ENCODE measurements around the gene KTI12. TPM values are rescaled to one million over a fixed set of nuclear protein-coding genes. Genes with fewer than 3 reads are reported as not detected.

Gene KTI12
- total and polyA plus RNA-seq, 4 donors = 4.1 to 7.7 (median 5.8) TPM

DNA sequence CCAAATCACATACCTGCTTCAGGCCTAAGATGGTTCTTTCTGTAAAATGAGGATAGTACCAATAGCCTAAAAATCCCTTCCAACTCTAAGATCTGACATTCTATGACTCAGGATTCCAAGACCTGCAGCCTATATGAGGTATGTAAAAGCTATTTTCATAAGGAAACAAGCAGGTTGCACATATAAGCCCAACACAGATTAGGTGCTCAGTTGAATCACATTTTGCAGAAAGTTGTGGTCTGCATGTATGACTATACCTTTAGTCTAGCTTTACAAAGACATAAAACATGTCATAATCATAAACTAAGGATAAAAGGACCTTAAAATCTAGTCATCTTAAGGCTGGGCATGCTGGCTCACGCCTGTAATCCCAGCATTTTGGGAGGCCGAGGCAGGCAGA lies 7.3 kb downstream of the KTI12 start (continued):
- no peak for TF ChIP-seq GABPA (IDR thresholded peaks at IDR 0.05 in 1 of 2, conservative IDR thresholded peaks at IDR 0.05 in 1 of 2)

DNA sequence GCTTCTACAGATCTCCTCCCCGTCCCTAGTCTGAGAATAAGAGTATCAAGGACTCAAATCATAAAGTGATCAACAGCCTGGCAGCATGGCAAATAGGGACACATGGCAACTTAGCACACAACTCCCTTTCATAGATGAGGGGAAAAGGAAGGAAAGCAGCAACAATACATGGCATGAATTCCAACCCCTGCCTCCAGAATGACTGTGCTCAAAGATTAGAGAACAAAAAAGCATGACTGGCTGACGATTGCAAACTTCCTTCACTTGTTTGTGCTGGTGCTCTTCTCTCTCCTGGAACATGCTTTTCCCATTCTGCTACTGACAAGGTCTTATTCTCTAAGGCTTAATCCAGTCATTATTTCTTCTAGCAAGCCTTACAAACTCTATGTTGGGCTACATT lies 11.5 kb downstream of the KTI12 start:
- H3K4me1 ChIP-seq (ENCODE audit: control insufficient read depth in 4 of 4, insufficient read depth in 4 of 4, low read length in 3 of 4) = no peaks in the 10 kb centered on the region
- H3K27ac ChIP-seq (ENCODE audit: low read depth in 1 of 2, low read length in 2 of 2) = no peak overlapping the region
- no peak overlapping the region for H3K9ac ChIP-seq (ENCODE audit: low read depth in 1 of 2, low read length in 2 of 2)
- no peak overlapping the region for H3K4me3 ChIP-seq (ENCODE audit: low read depth in 1 of 3, low read length in 3 of 3)
- H3K9me3 ChIP-seq (ENCODE audit: control insufficient read depth in 4 of 4, low read length in 3 of 4) = no peaks in the 10 kb centered on the region
- WGBS = 93% methylated on average over 2 of the region's 2 CpGs
- no peak for DNase-seq (ENCODE audit: low spot score)
- no peak for TF ChIP-seq NR2F2 (IDR thresholded peaks at IDR 0.05)
- TF ChIP-seq RXRA (IDR thresholded peaks at IDR 0.05) = no peak
- no peak for TF ChIP-seq REST (IDR thresholded peaks at IDR 0.05)
- TF ChIP-seq, protein P1, sequence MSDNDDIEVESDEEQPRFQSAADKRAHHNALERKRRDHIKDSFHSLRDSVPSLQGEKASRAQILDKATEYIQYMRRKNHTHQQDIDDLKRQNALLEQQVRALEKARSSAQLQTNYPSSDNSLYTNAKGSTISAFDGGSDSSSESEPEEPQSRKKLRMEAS (IDR thresholded peaks at IDR 0.05) = no peak
- TF ChIP-seq JUND (IDR thresholded peaks at IDR 0.05) = no peak
- TF ChIP-seq RAD21 (IDR thresholded peaks at IDR 0.05) = no peak
- no peak for TF ChIP-seq FOXA1 (IDR thresholded peaks at IDR 0.05)
- TF ChIP-seq EGR1 (IDR thresholded peaks at IDR 0.05; ENCODE audit: low read depth in 2 of 2) = no peak
- TF ChIP-seq HNF4G (IDR thresholded peaks at IDR 0.05) = no peak
- no peak for TF ChIP-seq TAF1 (conservative IDR thresholded peaks at IDR 0.05)
- no peak for TF ChIP-seq FOXA2 (IDR thresholded peaks at IDR 0.05)
- H3K27me3 ChIP-seq (ENCODE audit: control insufficient read depth in 4 of 4, insufficient read depth in 4 of 4, low read length in 3 of 4) = no peaks in the 10 kb centered on the region
- peaks cover 2 to 51% (median 29%) of the 10 kb centered on the region in 4 donors for H3K36me3 ChIP-seq (ENCODE audit: control insufficient read depth in 4 of 4, insufficient read depth in 3 of 4, low read depth in 1 of 4, low read length in 3 of 4)

DNA sequence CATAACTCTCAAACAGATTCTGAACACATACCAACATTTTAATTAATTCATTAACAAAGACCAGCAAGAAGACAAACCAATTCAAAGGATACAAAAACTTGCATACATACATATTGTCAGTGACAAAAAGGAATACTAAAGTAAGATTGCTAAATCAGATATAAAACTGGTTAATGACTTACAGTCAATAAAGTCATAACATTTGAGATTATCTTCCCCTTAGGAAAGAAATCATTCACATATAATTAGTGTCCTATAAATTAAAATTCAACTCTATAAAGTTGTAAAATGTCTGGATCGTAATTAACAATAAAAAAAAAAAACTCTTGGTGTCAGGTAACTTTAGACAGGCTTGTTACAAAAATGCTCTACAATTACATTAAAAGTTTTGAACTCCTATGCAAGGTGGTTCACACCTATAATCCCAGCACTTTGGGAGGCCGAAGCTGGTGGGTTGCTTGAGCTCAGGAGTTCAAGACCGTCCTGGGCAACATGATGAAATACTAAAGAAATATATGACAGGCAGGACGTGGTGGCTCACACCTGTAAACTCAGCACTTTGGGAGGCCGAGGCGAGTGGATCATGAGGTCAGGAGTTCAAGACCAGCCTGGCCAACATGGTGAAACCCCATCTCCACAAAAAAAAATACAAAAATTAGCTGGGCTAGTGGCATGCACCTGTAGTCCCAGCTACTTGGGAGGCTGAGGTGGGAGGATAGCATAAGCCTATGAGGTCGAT lies 25.4 kb downstream of the KTI12 start:
- Histone ChIP-seq H3K9ac (ENCODE audit: low read depth in 1 of 2, low read length in 2 of 2) (no peak overlapping the region), H3K27ac (ENCODE audit: low read depth in 1 of 2, low read length in 2 of 2) (no peak overlapping the region), H3K4me1 (ENCODE audit: control insufficient read depth in 4 of 4, insufficient read depth in 4 of 4, low read length in 3 of 4) (no peaks in the 10 kb centered on the region), H3K36me3 (ENCODE audit: control insufficient read depth in 4 of 4, insufficient read depth in 3 of 4, low read depth in 1 of 4, low read length in 3 of 4) (no peaks in the 10 kb centered on the region), H3K4me3 (ENCODE audit: low read depth in 1 of 3, low read length in 3 of 3) (no peak overlapping the region), H3K9me3 (ENCODE audit: control insufficient read depth in 4 of 4, low read length in 3 of 4) (no peaks in the 10 kb centered on the region), H3K27me3 (ENCODE audit: control insufficient read depth in 4 of 4, insufficient read depth in 4 of 4, low read length in 3 of 4) (no peaks in the 10 kb centered on the region)
- no peak for DNase-seq (ENCODE audit: low spot score)
- 86% methylated on average over 7 of the region's 7 CpGs for WGBS
- TF ChIP-seq, protein P2, sequence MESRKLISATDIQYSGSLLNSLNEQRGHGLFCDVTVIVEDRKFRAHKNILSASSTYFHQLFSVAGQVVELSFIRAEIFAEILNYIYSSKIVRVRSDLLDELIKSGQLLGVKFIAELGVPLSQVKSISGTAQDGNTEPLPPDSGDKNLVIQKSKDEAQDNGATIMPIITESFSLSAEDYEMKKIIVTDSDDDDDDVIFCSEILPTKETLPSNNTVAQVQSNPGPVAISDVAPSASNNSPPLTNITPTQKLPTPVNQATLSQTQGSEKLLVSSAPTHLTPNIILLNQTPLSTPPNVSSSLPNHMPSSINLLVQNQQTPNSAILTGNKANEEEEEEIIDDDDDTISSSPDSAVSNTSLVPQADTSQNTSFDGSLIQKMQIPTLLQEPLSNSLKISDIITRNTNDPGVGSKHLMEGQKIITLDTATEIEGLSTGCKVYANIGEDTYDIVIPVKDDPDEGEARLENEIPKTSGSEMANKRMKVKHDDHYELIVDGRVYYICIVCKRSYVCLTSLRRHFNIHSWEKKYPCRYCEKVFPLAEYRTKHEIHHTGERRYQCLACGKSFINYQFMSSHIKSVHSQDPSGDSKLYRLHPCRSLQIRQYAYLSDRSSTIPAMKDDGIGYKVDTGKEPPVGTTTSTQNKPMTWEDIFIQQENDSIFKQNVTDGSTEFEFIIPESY (IDR thresholded peaks at IDR 0.05) = no peak
- TF ChIP-seq NR2F2 (IDR thresholded peaks at IDR 0.05) = no peak
- no peak for TF ChIP-seq RXRA (IDR thresholded peaks at IDR 0.05)
- TF ChIP-seq YY1 (IDR thresholded peaks at IDR 0.05) = no peak
- no peak for TF ChIP-seq GABPA (IDR thresholded peaks at IDR 0.05 in 1 of 2, conservative IDR thresholded peaks at IDR 0.05 in 1 of 2)
- no peak for TF ChIP-seq HNF4G (IDR thresholded peaks at IDR 0.05)
- TF ChIP-seq, protein P3, sequence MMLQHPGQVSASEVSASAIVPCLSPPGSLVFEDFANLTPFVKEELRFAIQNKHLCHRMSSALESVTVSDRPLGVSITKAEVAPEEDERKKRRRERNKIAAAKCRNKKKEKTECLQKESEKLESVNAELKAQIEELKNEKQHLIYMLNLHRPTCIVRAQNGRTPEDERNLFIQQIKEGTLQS (IDR thresholded peaks at IDR 0.05) = no peak
- TF ChIP-seq RAD21 (IDR thresholded peaks at IDR 0.05) = no peak
- TF ChIP-seq CTCF (IDR thresholded peaks at IDR 0.05; ENCODE audit: low read depth, low read length, missing input control) = no peak
- no peak for TF ChIP-seq HNF4A (conservative IDR thresholded peaks at IDR 0.05)
- TF ChIP-seq JUND (IDR thresholded peaks at IDR 0.05) = no peak
- no peak for TF ChIP-seq REST (IDR thresholded peaks at IDR 0.05)
- no peak for TF ChIP-seq SP1 (IDR thresholded peaks at IDR 0.05)
- TF ChIP-seq FOXA2 (IDR thresholded peaks at IDR 0.05) = no peak
- TF ChIP-seq, protein P1 (IDR thresholded peaks at IDR 0.05) = no peak

All from liver (tissue), 9 donors.